ENCODE results near the gene SETBP1. TPM values are rescaled to one million over a fixed set of nuclear protein-coding genes. Genes with fewer than 3 reads are reported as not detected.

The SETBP1 gene
- total RNA-seq, 1 donor from 2014 or later: 12.0 TPM

- Mint-ChIP-seq H3K36me3 (no peaks in the 10 kb centered on the region), H3K27me3 (ENCODE audit: insufficient read depth, low read depth) (peaks cover 4% of the 10 kb centered on the region), H3K4me1 (peaks cover 22% of the 10 kb centered on the region), H3K27ac (no peak overlapping the region), H3K9me3 (peaks cover 2% of the 10 kb centered on the region), H3K4me3 (no peak overlapping the region)
- no peak overlapping the region for H2AFZ ChIP-seq (replicated peaks)
- H3K79me2 ChIP-seq (ENCODE audit: low read depth): no peaks in the 10 kb centered on the region
- H3K27me3 ChIP-seq: no peaks in the 10 kb centered on the region
- no peak overlapping the region for H3K4me3 ChIP-seq
- H4K20me1 ChIP-seq (ENCODE audit: low read depth): no peaks in the 10 kb centered on the region
- H3K4me1 ChIP-seq: peaks cover 13% of the 10 kb centered on the region
- no peak overlapping the region for H3K9ac ChIP-seq
- peak; percentile 1 for DNase-seq (ENCODE audit: low spot score)
- H3K27ac ChIP-seq: no peak overlapping the region
- TF ChIP-seq, protein P1, sequence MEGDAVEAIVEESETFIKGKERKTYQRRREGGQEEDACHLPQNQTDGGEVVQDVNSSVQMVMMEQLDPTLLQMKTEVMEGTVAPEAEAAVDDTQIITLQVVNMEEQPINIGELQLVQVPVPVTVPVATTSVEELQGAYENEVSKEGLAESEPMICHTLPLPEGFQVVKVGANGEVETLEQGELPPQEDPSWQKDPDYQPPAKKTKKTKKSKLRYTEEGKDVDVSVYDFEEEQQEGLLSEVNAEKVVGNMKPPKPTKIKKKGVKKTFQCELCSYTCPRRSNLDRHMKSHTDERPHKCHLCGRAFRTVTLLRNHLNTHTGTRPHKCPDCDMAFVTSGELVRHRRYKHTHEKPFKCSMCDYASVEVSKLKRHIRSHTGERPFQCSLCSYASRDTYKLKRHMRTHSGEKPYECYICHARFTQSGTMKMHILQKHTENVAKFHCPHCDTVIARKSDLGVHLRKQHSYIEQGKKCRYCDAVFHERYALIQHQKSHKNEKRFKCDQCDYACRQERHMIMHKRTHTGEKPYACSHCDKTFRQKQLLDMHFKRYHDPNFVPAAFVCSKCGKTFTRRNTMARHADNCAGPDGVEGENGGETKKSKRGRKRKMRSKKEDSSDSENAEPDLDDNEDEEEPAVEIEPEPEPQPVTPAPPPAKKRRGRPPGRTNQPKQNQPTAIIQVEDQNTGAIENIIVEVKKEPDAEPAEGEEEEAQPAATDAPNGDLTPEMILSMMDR (IDR thresholded peaks at IDR 0.05): no peak
- TF ChIP-seq EZH2phosphoT487 (IDR thresholded peaks at IDR 0.05) (no peak), EZH2 (IDR thresholded peaks at IDR 0.05) (no peak)
- H3K9me3 ChIP-seq (ENCODE audit: low read depth): no peaks in the 10 kb centered on the region
- no peaks in the 10 kb centered on the region for H3F3A ChIP-seq (ENCODE audit: low read depth)
- H3K36me3 ChIP-seq: no peaks in the 10 kb centered on the region
- H3K4me2 ChIP-seq: no peak overlapping the region
Observed at GRCh38 chr18:45102863-45103262, 422.2 kb downstream of the SETBP1 start.

GRCh38 chr18:45103319-45104048, 422.8 kb downstream of the SETBP1 start:
- TF ChIP-seq EZH2 (IDR thresholded peaks at IDR 0.05): no peak
- no peak for TF ChIP-seq EZH2phosphoT487 (IDR thresholded peaks at IDR 0.05)
- TF ChIP-seq, protein P1 (IDR thresholded peaks at IDR 0.05): no peak
- Histone ChIP-seq H2AFZ (replicated peaks) (no peak overlapping the region), H3K27me3 (no peaks in the 10 kb centered on the region), H3K36me3 (no peaks in the 10 kb centered on the region), H3K4me3 (no peak overlapping the region), H3K79me2 (ENCODE audit: low read depth) (no peaks in the 10 kb centered on the region), H3K9ac (no peak overlapping the region), H3K27ac (no peak overlapping the region), H4K20me1 (ENCODE audit: low read depth) (no peaks in the 10 kb centered on the region), H3K9me3 (ENCODE audit: low read depth) (no peaks in the 10 kb centered on the region), H3K4me2 (no peak overlapping the region), H3K4me1 (peaks cover 14% of the 10 kb centered on the region), H3F3A (ENCODE audit: low read depth) (no peaks in the 10 kb centered on the region)
- no peak overlapping the region for H3K27ac Mint-ChIP-seq
- no peaks in the 10 kb centered on the region for H3K36me3 Mint-ChIP-seq
- no peak for DNase-seq (ENCODE audit: low spot score)
- peaks cover 2% of the 10 kb centered on the region for H3K9me3 Mint-ChIP-seq
- H3K4me3 Mint-ChIP-seq: no peak overlapping the region
- peaks cover 4% of the 10 kb centered on the region for H3K27me3 Mint-ChIP-seq (ENCODE audit: insufficient read depth, low read depth)
- peaks cover 22% of the 10 kb centered on the region for H3K4me1 Mint-ChIP-seq

DNA sequence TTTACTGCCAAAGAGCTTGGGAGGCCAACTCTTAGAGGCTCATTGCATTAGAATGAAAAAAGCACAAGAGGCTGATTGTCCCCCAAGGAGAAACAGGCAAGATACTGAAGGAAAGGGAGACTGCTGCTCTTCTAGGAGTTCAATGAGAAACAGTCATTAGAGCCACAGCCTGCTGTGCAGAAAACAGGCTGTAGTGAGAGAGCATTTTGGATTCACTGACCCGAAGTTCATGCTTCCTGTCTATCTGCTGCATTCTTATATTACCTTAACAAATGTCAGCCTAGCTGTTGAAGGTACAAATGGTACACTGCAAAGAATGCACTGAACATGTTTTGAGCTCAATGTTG, 423.3 kb downstream of the SETBP1 start:
- Histone ChIP-seq H3K4me1 (peaks cover 18% of the 10 kb centered on the region), H3K36me3 (no peaks in the 10 kb centered on the region), H3K79me2 (ENCODE audit: low read depth) (no peaks in the 10 kb centered on the region), H4K20me1 (ENCODE audit: low read depth) (no peaks in the 10 kb centered on the region), H3K4me3 (no peak overlapping the region), H3K9me3 (ENCODE audit: low read depth) (no peaks in the 10 kb centered on the region), H3K27me3 (no peaks in the 10 kb centered on the region), H3K9ac (no peak overlapping the region), H3K4me2 (no peak overlapping the region), H3F3A (ENCODE audit: low read depth) (no peaks in the 10 kb centered on the region), H3K27ac (no peak overlapping the region), H2AFZ (replicated peaks) (no peak overlapping the region)
- no peaks in the 10 kb centered on the region for H3K36me3 Mint-ChIP-seq
- no peak overlapping the region for H3K4me3 Mint-ChIP-seq
- peak; percentile 2 for DNase-seq (ENCODE audit: low spot score)
- H3K9me3 Mint-ChIP-seq: no peaks in the 10 kb centered on the region
- H3K27ac Mint-ChIP-seq: no peak overlapping the region
- H3K27me3 Mint-ChIP-seq (ENCODE audit: insufficient read depth, low read depth): peaks cover 4% of the 10 kb centered on the region
- TF ChIP-seq EZH2 (IDR thresholded peaks at IDR 0.05) (no peak), EZH2phosphoT487 (IDR thresholded peaks at IDR 0.05) (no peak)
- TF ChIP-seq, protein P1 (IDR thresholded peaks at IDR 0.05): no peak
- peaks cover 22% of the 10 kb centered on the region for H3K4me1 Mint-ChIP-seq

All from neural progenitor cell (in vitro differentiated cells).